Stimulated activated CD4-positive, alpha-beta T cell treated with anti-CD3 and anti-CD28 coated beads, Interleukin-2, amount 100 ng/mL, for 4 hours (primary cell): ENCODE data around the gene KLK5.
"Not testable (repeated sequence)": the region's sequence is repeated elsewhere in the genome, so short reads cannot be mapped to it uniquely, and the experiment has no call there.

Experiments used
- DNase-seq: peaks from one replicate; pipeline ENCODE4 v3.0.0-alpha.2; 2020; ENCODE audit warnings: low read depth

Gene KLK5

GRCh38 chr19:50952910-50953309 is at the start of gene KLK5:
Gene KLK5, minus strand, starts transcription at chr19:50953038. Its CDS starts 381 bp downstream, at chr19:50952657.
- no peak for DNase-seq

- DNase-seq: no peak
Measured at GRCh38 chr19:51002089-51002532, 49.3 kb upstream of the KLK5 start.

- DNase-seq: no peak
Measured at GRCh38 chr19:51001515-51001914, 48.7 kb upstream of the KLK5 start, which contains the start of gene KLK8. Gene KLK8, minus strand, starts transcription at chr19:51001604. Its CDS starts 437 bp downstream, at chr19:51001167.

- no peak for DNase-seq
Measured at GRCh38 chr19:51000981-51001380, 48.1 kb upstream of the KLK5 start.

GRCh38 chr19:51000426-51000825 is 47.6 kb upstream of the KLK5 start:
- no peak for DNase-seq

GRCh38 chr19:50998686-50999085 is 45.8 kb upstream of the KLK5 start:
- DNase-seq: no peak

- DNase-seq: no peak
Measured at GRCh38 chr19:50998061-50998460, 45.2 kb upstream of the KLK5 start.

GRCh38 chr19:50994129-50994528 is 41.3 kb upstream of the KLK5 start:
- no peak for DNase-seq

GRCh38 chr19:50992666-50993035 is 39.8 kb upstream of the KLK5 start:
- DNase-seq: no peak

GRCh38 chr19:50984416-50984815 is 31.6 kb upstream of the KLK5 start:
- DNase-seq: not testable (repeated sequence)

- no peak for DNase-seq
Measured at GRCh38 chr19:50983625-50984292, 30.9 kb upstream of the KLK5 start, which contains the start of gene KLK7. Gene KLK7, minus strand, starts transcription at chr19:50983917. Its CDS starts 1,518 bp downstream, at chr19:50982399.

GRCh38 chr19:50982186-50982585 is 29.3 kb upstream of the KLK5 start:
- no peak for DNase-seq

- no peak for DNase-seq
Measured at GRCh38 chr19:50981587-50982146, 28.8 kb upstream of the KLK5 start.

GRCh38 chr19:50980208-50980607 is 27.4 kb upstream of the KLK5 start:
- no peak for DNase-seq

- DNase-seq: no peak
Measured at GRCh38 chr19:50979758-50980157, 26.9 kb upstream of the KLK5 start.

- no peak for DNase-seq
Measured at GRCh38 chr19:50978772-50979390, 26.0 kb upstream of the KLK5 start.

GRCh38 chr19:50977626-50978025 is 24.8 kb upstream of the KLK5 start:
- no peak for DNase-seq

GRCh38 chr19:50975766-50976165 is 22.9 kb upstream of the KLK5 start:
- no peak for DNase-seq

GRCh38 chr19:50974702-50975556 is 22.1 kb upstream of the KLK5 start:
- no peak for DNase-seq

- DNase-seq: no peak
Measured at GRCh38 chr19:50972795-50973376, 20.0 kb upstream of the KLK5 start.

- DNase-seq: not testable (repeated sequence)
Measured at GRCh38 chr19:50969810-50970209, 17.0 kb upstream of the KLK5 start.

- no peak for DNase-seq
Measured at GRCh38 chr19:50969413-50969760, 16.5 kb upstream of the KLK5 start, which contains the start of gene KLK6. Gene KLK6, minus strand, starts transcription at chr19:50969591. Its CDS starts 1,487 bp downstream, at chr19:50968104.
